GM12864 (cell line): ENCODE data around the gene KNTC1.

Source experiments
- DNase-seq: peaks from one replicate; pipeline ENCODE4 v3.0.0-alpha.2; 2011; ENCODE audit warnings: low read depth
- H3K4me3 ChIP-seq: 2 replicates; pipeline ENCODE4 v1.5.1; 2011; ENCODE audit warnings: mild to moderate bottlenecking, low read depth, low read length, control low read depth
- TF ChIP-seq, protein P1 (sequence below): IDR thresholded peaks from 2 replicates; pipeline ENCODE4 v1.5.1; 2011; ENCODE audit warnings: low read depth, mild to moderate bottlenecking, moderate library complexity, low read length, control low read depth, inconsistent platforms; ENCODE audit errors: missing control alignments

The KNTC1 gene

DNA sequence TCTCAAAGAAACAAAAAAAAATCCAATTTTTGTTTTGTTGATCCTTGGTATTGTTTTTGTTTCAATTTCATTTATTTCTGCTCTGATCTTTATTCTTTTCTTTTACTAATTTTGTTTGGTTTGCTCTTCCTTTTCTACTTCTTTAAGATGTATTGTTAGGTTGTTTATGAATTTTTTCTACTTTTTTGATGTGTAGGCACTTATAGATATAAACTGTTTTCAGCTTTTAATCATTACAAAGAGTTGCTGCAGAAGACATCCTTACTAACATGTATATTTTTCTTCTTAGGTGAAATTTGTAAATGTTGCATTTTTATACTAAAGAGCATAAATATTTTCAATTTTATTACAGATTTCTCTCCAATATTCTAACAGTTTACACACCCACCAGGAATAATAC is 69.8 kb downstream of the KNTC1 start:
- TF ChIP-seq, protein P1, sequence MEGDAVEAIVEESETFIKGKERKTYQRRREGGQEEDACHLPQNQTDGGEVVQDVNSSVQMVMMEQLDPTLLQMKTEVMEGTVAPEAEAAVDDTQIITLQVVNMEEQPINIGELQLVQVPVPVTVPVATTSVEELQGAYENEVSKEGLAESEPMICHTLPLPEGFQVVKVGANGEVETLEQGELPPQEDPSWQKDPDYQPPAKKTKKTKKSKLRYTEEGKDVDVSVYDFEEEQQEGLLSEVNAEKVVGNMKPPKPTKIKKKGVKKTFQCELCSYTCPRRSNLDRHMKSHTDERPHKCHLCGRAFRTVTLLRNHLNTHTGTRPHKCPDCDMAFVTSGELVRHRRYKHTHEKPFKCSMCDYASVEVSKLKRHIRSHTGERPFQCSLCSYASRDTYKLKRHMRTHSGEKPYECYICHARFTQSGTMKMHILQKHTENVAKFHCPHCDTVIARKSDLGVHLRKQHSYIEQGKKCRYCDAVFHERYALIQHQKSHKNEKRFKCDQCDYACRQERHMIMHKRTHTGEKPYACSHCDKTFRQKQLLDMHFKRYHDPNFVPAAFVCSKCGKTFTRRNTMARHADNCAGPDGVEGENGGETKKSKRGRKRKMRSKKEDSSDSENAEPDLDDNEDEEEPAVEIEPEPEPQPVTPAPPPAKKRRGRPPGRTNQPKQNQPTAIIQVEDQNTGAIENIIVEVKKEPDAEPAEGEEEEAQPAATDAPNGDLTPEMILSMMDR = no peak
- no peak overlapping the region for H3K4me3 ChIP-seq
- no peak for DNase-seq

DNA sequence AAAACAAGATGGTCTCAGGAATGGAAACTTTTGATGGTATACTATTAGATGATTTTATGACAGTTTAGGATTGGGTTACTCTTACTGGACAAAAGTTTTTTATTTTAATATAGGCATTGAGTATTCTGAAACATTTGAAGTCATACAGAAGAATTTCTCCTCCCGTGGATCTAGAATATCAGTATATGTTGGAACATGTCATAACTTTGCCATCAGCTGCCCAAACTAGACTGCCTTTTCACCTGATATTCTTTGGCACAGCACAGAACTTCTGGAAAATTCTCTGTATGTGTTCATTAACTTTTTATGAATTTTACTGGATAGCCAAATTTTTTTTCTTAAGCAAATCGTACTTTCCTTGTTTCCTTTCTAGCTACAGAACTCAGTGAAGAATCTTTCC is 75.4 kb downstream of the KNTC1 start:
- TF ChIP-seq, protein P1 = no peak
- DNase-seq = no peak
- H3K4me3 ChIP-seq = no peak overlapping the region

DNA sequence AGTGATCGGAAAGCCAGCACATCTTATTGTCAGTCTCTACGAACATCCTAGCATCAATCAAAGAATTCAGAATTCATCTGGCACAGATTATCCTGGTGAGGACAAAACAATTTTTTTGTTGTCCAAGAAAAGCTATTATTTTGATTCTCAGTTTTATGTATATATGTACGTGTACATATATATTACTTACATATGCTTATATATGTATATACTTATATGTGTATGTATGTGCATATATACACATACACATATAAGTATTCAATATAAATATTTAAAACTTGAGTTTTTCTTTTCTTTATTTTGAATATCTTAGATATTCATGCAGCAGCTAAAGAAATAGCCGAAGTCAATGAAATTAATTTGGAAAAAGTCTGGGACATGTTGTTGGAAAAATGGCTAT is 77.9 kb downstream of the KNTC1 start:
- TF ChIP-seq, protein P1 = no peak
- DNase-seq = no peak
- H3K4me3 ChIP-seq = no peak overlapping the region

DNA sequence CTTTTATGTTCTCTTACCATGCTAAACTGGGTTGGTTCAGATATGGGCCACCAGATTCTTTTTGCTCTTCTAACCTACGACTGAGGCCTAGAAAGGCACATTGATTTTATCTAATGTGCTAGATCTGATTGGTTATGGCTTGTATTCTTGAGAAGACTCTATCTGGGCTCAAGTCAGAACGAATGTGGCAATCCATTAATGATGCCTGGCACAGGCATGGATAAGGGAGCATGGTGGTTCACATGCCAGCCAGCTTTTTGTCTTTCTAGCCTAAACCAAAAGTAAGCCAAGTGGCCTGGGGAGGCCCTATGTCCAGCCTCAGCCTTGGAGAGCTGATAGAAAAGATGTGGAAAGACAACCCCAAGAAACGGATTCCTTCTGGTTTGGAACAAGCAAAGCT is 82.7 kb downstream of the KNTC1 start:
- TF ChIP-seq, protein P1 = no peak
- DNase-seq = no peak
- H3K4me3 ChIP-seq = no peak overlapping the region

DNA sequence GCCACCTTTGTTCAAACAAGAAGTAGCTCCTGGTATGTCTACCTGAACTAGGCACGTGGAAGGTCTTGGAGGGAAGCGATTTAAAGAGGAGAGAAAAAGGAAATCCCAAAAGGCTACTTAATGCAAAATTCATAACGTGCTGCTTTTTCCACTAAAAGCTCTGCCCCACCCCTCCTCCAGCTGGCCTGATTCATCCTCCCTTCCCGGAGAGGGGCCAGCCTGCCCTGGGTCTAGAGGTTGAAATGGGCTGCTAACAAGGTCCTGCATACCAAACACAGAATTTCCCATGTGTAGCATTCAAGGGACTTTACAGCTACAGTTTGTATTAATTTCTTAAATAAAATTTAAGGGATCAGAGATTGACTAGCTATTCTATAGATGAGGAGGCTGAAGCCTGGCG is 83.2 kb downstream of the KNTC1 start:
- DNase-seq = no peak
- TF ChIP-seq, protein P1 = no peak
- no peak overlapping the region for H3K4me3 ChIP-seq

DNA sequence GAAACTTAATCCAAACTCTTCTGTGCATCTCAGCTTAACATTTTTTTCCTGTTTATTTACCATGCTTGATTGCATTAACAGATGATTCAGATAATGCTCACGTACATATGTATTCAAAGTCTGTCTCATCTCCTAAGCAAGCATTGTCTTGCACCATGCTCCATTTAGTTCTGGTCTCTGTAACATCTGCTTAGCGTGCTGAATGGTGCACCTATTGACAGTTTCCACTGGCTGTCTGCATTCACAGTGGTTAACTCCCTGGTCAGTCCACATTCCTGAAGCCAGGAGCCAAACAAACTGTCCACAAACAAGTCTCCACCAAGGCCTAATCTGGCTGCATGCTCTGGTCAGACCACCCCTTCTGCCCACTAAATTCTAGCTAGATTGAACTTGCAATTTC is 83.9 kb downstream of the KNTC1 start:
- TF ChIP-seq, protein P1 = no peak
- no peak for DNase-seq

DNA sequence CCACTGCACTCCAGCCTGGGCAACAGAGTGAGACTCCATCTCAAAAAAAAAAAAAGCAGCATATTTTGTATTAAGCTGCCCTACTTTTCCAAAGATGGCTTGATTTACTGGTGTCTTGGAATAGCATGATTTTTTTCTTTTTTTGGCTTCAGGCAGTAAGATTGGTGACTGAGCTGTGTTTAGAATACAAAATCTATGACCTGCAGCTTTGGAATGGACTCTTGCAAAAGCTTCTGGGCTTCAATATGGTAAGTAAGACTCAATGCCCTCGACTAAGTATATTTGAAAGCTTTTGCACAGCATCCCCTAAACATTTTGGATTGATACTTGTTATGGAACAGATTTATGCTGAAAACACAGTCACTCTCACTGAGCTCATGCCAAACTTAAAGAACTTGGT is 87.8 kb downstream of the KNTC1 start:
- TF ChIP-seq, protein P1 = no peak
- DNase-seq = no peak

More for the DNA sequence above, 83.9 kb downstream of the KNTC1 start:
- H3K4me3 ChIP-seq = no peak overlapping the region

More for the DNA sequence above, 87.8 kb downstream of the KNTC1 start:
- no peak overlapping the region for H3K4me3 ChIP-seq
